Heart left ventricle (tissue), 16 donors: ENCODE data around the gene KRT71. TPM values are rescaled to one million over a fixed set of nuclear protein-coding genes. Genes with fewer than 3 reads are reported as not detected.
"Not testable (repeated sequence)": the region's sequence is repeated elsewhere in the genome, so short reads cannot be mapped to it uniquely, and the experiment has no call there.

Source experiments
- ATAC-seq, 4 donors: fragments of 200-7000 bp; cut with Tn5 transposase; one replicate each; pipeline ENCODE4 v1.9.1; 2020 to 2022; ENCODE audit warnings: moderate library complexity in 4 of 4, mild to moderate bottlenecking in 3 of 4, moderate number of reproducible peaks in 1 of 4
- DNase-seq, 5 donors: peaks; one replicate each; pipeline ENCODE4 v3.0.0-alpha.2; 2020
- H3K27ac ChIP-seq, 12 donors: fragments of 200-600 bp; sonication (generic) in 4 of 12; one replicate each; pipeline versions ENCODE4 v1.5.0 to v1.8.0; 2016 to 2022; ENCODE audit warnings: mild to moderate bottlenecking in 2 of 12
- H3K27me3 ChIP-seq, 9 donors: fragments of 200-600 bp; sonication (generic) in 2 of 9; one replicate each; pipeline versions ENCODE4 v1.5.1 to v1.8.0; 2016 to 2022; ENCODE audit warnings: mild to moderate bottlenecking in 3 of 9
- H3K36me3 ChIP-seq, 9 donors: fragments of 200-600 bp; sonication (generic) in 2 of 9; one replicate each; pipeline versions ENCODE4 v1.5.0 to v1.8.0; 2018 to 2022; ENCODE audit warnings: mild to moderate bottlenecking in 2 of 9
- H3K4me1 ChIP-seq, 12 donors: fragments of 200-600 bp; sonication (generic) in 4 of 12; one replicate each; pipeline versions ENCODE4 v1.5.0 to v1.8.0; 2016 to 2022; ENCODE audit warnings: mild to moderate bottlenecking in 3 of 12
- H3K4me3 ChIP-seq, 12 donors: fragments of 200-600 bp; sonication (generic) in 4 of 12; one replicate each; pipeline versions ENCODE4 v1.5.0 to v1.8.0; 2017 to 2022; ENCODE audit warnings: mild to moderate bottlenecking in 9 of 12, moderate library complexity in 4 of 12
- H3K9me3 ChIP-seq, 12 donors: fragments of 200-600 bp; sonication (generic) in 4 of 12; one replicate each; pipeline versions ENCODE4 v1.5.0 to v1.8.0; 2016 to 2022; ENCODE audit warnings: mild to moderate bottlenecking in 1 of 12
- CTCF ChIP-seq, 12 donors: fragments of 200-600 bp; sonication (generic) in 4 of 12; IDR thresholded peaks; one replicate each; pipeline versions ENCODE4 v1.5.0 to v1.8.0; 2018 to 2022; ENCODE audit warnings: antibody characterized with exemption in 12 of 12, mild to moderate bottlenecking in 5 of 12
- POLR2A ChIP-seq, 2 donors: fragments of 450-650 bp; IDR thresholded peaks; one replicate each; pipeline ENCODE4 v1.6.1; 2017; ENCODE audit warnings: antibody characterized with exemption in 2 of 2, mild to moderate bottlenecking in 2 of 2, moderate library complexity in 2 of 2
- WGBS, 4 donors: extraction: QIAGEN DNeasy Blood & Tissue Kit in 2 of 4; methylation state at CpG; one replicate each; pipeline versions ENCODE4 v1.1.5 to v1.1.7; 2013 to 2018; 5-methylcytosine and 5-hydroxymethylcytosine counted together
- intact Hi-C, 10 donors: fragments of 100-400 bp; cut with DNase I; formaldehyde crosslinking; loops; one replicate each; pipeline versions ENCODE4 v1.11.1 to v1.14.2; 2022
- polyA plus RNA-seq, 2 donors: library from polyadenylated mRNA; stranded (reverse); fragments of 200-250 nt; gene quantifications; one replicate each; pipeline ENCODE4 v1.2.3, GENCODE V29; 2013
- total RNA-seq, 9 donors: library from RNA; depleted of rRNA in 2 of 9; stranded (reverse); fragments of >200 nt in 2 of 9; fragmentation: NEBNext Ultra II Directional in 3 of 9; extraction: Animal tissue kit (Norgen Biotek cat#: 25700) in 3 of 9; gene quantifications; one replicate each; pipeline versions ENCODE4 v1.1.0 to v1.2.4, GENCODE V29; 2016 to 2023
- donor health status: ischemic (EF 13 %, LVEDD 7.1; RV severe dilation, severe dysfunction).
- donor health status: healthy with polysubstance abuse.
- donor health status: DM: no; HTN: yes; CAD: no.
- donor health status: DM: no; HTN: no; CAD: no.
- donor health status: ischemic (EF 25% LVEDD 6.9; RV normal size, moderate dysfunction).
- donor health status: ischemic (EF 25% LVEDD 5.7; RV mildly dilated, moderate dysfunction).
- donor health status: healthy.
- donor health status: DM: yes; HTN: yes; CAD: no.
- donor health status: ischemic (EF 35%, LVEDD 5.7; RV mildly dilated, moderate dysfunction).
- donor health status: nonischemic (EF 11% LVEDD 7.7; RV severe dilation, severe dysfunction).
- donor health status: DM: yes; HTN: yes; CAD: no.
- donor health status: PGD.
- donor health status: ischemic (EF 29% LVEDD 5.4; RV normal size, mild dysfunction).
- donor health status: nonischemic (EF 23%, LVEDD 6.1; RV moderate dilation, normal function).

Gene KRT71
- total and polyA plus RNA-seq, 11 donors = not detected

- H3K9me3 ChIP-seq = no peaks in the 10 kb centered on the region
- intact Hi-C loops = no loop called here
- 81 to 87% (median 86%) methylated on average over 12 of the region's 12 CpGs for WGBS, 4 donors
- H3K4me3 ChIP-seq = no peak overlapping the region
- TF ChIP-seq CTCF (IDR thresholded peaks at IDR 0.05) (no peak), POLR2A (IDR thresholded peaks at IDR 0.05) (no peak)
- ATAC-seq (no peak), DNase-seq (no peak)
- peaks cover 12 to 69% (median 38%) of the 10 kb centered on the region in 9 donors for H3K27me3 ChIP-seq
- no peaks in the 10 kb centered on the region for H3K4me1 ChIP-seq
- no peaks in the 10 kb centered on the region for H3K36me3 ChIP-seq
- no peak overlapping the region for H3K27ac ChIP-seq
These were observed 47.5 kb upstream of the KRT71 start for GRCh38 chr12:52600475-52600874.

GRCh38 chr12:52600071-52600470, 47.1 kb upstream of the KRT71 start:
- H3K27me3 ChIP-seq = peaks cover 11 to 66% (median 38%) of the 10 kb centered on the region in 9 donors
- no peaks in the 10 kb centered on the region for H3K36me3 ChIP-seq
- DNase-seq = no peak
- TF ChIP-seq CTCF (IDR thresholded peaks at IDR 0.05) = no peak
- no peak overlapping the region for H3K4me3 ChIP-seq
- no peaks in the 10 kb centered on the region for H3K4me1 ChIP-seq
- 44 to 61% (median 52%) methylated on average over 2 of the region's 2 CpGs for WGBS, 4 donors
- ATAC-seq = no peak
- no peak overlapping the region for H3K27ac ChIP-seq
- H3K9me3 ChIP-seq = no peaks in the 10 kb centered on the region
- intact Hi-C loops = no loop called here

GRCh38 chr12:52598966-52599365, 46.0 kb upstream of the KRT71 start:
- intact Hi-C loops = no loop called here
- no peak overlapping the region for H3K27ac ChIP-seq
- H3K9me3 ChIP-seq = no peaks in the 10 kb centered on the region
- TF ChIP-seq CTCF (IDR thresholded peaks at IDR 0.05) (no peak), POLR2A (IDR thresholded peaks at IDR 0.05) (no peak)
- peaks cover 9 to 65% (median 38%) of the 10 kb centered on the region in 9 donors for H3K27me3 ChIP-seq
- ATAC-seq (no peak), DNase-seq (no peak)
- H3K4me1 ChIP-seq = no peaks in the 10 kb centered on the region
- no peaks in the 10 kb centered on the region for H3K36me3 ChIP-seq
- 85 to 93% (median 87%) methylated on average over 5 of the region's 5 CpGs for WGBS, 4 donors
- H3K4me3 ChIP-seq = no peak overlapping the region

GRCh38 chr12:52594237-52594636, 41.3 kb upstream of the KRT71 start:
- H3K4me1 ChIP-seq, H3K9me3 ChIP-seq, ATAC-seq, intact Hi-C loops, H3K27ac ChIP-seq, H3K36me3 ChIP-seq, H3K4me3 ChIP-seq, DNase-seq: not testable (repeated sequence)
- H3K27me3 ChIP-seq = peaks cover 0 to 35% (median 2%) of the 10 kb centered on the region in 9 donors
- WGBS, 4 donors = 79 to 93% (median 89%) methylated on average over 4 of the region's 4 CpGs

- TF ChIP-seq CTCF (IDR thresholded peaks at IDR 0.05) = no peak
- TF ChIP-seq POLR2A (IDR thresholded peaks at IDR 0.05) = no peak
- ATAC-seq = no peak
- no peaks in the 10 kb centered on the region for H3K36me3 ChIP-seq
- intact Hi-C loops = no loop called here
- no peaks in the 10 kb centered on the region for H3K9me3 ChIP-seq
- peaks cover 0 to 36% (median 0%) of the 10 kb centered on the region in 9 donors for H3K27me3 ChIP-seq
- no peak for DNase-seq
- H3K4me1 ChIP-seq = no peaks in the 10 kb centered on the region
- 83 to 89% (median 87%) methylated on average over 7 to 11 of the region's 11 CpGs for WGBS, 4 donors
- no peak overlapping the region for H3K27ac ChIP-seq
- no peak overlapping the region for H3K4me3 ChIP-seq
These were observed 38.6 kb upstream of the KRT71 start for GRCh38 chr12:52591521-52591920.
